ENCODE results near the gene EPB41L1.

The EPB41L1 gene

GRCh38 chr20:36184816-36185776 lies 30.6 kb downstream of the EPB41L1 start:
- in situ Hi-C loops (cut with HindIII; ENCODE audit: low sequenced_read_pairs): loop anchor here (10.0 kb wide), 1 partner anchor 60 kb away; no protein-coding TSS in a partner anchor

DNA sequence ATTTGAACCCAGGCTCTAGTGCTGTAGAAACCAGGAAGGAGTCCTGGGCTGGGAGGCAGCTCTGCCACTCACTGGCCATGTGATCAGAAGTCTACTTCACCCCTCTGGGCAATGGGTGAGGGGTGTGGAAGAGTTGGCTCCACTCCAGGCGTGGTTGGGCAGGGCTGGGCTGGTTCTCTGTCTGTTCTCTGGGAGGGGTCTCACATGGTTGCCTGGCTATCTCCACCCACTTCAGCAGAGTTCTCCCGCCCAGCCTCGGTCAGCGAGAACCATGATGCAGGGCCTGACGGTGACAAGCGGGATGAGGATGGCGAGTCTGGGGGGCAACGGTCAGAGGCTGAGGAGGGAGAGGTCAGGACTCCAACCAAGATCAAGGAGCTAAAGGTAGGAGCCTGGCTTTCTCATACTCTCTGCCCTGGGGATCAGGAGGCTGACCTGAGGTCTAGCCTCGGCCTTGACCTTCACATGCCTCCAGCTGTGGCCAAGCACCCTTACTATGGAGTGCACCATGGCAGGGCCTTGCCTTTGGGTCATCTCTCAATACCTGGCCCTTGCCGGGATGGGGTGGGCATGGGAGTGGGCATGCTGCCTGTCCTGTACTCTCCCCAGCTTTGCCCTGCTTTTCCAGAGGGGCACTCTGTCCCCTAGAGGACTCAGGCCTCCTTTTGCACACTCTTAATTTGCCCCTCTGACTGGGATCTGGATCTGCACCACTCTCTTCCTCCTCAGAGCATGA lies 39.6 kb downstream of the EPB41L1 start:
- in situ Hi-C loops (cut with HindIII; ENCODE audit: low sequenced_read_pairs): no loop called here

- in situ Hi-C loops (cut with HindIII; ENCODE audit: low sequenced_read_pairs): no loop called here
Measured at GRCh38 chr20:36196676-36197075, 42.1 kb downstream of the EPB41L1 start.

DNA sequence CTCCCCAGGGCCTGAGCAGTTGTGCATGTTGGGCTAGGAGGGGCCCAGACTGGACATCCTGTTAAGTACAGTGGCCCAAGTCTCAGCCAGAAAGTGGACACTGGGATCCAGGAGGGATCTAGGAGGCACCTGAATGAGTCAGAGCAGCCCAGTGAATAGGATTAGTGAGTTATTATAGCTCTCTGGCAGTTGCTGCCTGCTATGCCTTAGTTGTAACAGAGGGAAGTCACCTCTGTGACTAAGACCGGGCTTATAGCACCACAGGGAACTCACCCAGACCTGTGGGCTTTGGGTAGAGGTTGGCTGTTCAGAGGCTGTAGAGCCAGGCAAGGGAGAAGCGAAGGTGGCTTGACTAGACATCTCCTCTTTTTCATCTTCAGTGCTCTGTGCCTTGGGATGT lies 42.7 kb downstream of the EPB41L1 start:
- in situ Hi-C loops (cut with HindIII; ENCODE audit: low sequenced_read_pairs): no loop called here

DNA sequence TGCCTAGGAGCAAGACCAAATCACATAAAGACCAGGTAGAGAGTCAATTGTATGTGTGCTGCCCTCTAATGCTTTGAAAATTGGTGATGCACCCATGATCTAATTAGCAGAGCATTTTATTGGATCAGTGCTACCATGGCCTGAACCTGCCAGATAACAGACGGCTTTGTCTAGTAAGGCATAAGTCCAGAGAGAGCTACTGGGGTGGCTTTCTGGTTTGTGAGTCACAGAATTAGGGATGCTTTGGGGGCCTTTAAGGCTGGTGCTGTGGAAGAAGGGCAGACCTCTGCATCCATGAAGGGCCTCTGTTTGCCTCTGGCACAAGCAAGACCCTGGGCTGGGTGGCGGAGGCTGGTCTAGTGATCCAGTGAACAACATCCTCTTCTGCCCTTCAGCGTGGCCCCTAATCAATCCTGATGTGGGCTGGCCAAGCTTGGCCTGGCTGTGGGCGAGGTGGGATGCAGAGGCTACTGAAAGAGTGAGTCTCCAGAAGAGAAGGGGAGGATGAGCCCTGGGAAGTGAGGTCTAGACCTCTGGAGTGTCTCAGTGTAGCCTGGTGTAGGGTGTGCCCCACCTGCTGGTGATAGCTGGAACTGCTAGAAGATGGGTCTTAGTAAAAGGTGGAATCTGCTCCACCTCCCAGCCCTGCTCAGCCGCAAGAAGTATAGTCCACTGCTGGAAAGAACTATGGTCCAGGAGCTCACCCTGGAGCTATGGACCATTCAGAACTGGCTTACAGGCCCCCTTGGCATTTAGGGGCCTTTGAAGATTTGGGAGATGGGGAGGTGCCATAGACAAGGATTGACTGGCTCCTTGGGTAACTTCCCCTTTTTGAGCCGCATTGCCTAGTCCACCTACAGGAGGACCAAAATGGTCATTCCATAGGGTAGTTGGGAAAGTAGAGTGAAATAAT lies 45.1 kb downstream of the EPB41L1 start:
- in situ Hi-C loops (cut with HindIII; ENCODE audit: low sequenced_read_pairs): no loop called here

GRCh38 chr20:36200451-36200850 lies 45.9 kb downstream of the EPB41L1 start:
- in situ Hi-C loops (cut with HindIII; ENCODE audit: low sequenced_read_pairs): no loop called here

GRCh38 chr20:36201198-36201597 lies 46.7 kb downstream of the EPB41L1 start:
- in situ Hi-C loops (cut with HindIII; ENCODE audit: low sequenced_read_pairs): no loop called here

DNA sequence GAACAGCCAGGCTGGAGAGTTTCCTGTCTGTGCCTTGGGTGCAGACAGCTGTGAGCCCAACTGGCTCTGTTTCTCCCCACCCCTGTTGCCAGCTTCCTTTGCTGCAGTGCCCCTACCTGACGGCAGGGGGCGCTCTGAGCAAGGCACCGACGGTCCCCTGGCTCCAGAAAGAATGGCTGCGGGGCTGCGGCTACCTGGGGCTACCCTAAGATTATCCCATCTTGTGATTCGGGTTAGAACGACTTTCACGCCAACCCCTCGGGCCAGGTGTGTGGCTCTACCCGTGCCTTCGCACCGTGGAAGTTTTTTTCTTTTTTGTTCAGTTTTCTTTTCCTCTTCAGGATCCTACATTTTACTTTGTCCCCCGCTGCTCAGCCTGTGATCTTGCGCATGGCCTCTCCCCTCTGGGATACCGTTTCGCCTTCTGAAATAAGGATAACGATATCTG lies 48.4 kb downstream of the EPB41L1 start:
- in situ Hi-C loops (cut with HindIII; ENCODE audit: low sequenced_read_pairs): no loop called here

DNA sequence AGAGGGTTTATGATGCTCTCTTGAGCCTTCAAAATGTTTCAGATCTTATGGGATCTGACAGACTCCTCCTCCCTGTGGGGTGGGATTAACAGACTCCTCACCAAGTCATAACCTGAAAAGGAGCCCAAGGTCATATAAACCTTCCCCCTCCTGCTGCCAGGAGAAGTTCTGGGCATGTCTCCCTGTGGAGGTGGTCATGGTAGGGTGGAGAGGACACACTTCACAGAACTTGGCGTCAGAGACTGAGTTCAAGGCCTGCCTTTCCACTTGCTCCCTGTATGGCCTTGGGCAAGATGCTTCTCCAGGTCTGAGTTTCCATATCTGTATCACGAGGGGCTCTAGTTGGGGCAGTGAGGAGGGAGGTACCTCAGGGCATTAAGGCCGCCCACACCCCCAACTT lies 49.3 kb downstream of the EPB41L1 start:
- in situ Hi-C loops (cut with HindIII; ENCODE audit: low sequenced_read_pairs): no loop called here

GRCh38 chr20:36205026-36205425 lies 50.5 kb downstream of the EPB41L1 start:
- in situ Hi-C loops (cut with HindIII; ENCODE audit: low sequenced_read_pairs): no loop called here

- in situ Hi-C loops (cut with HindIII; ENCODE audit: low sequenced_read_pairs): no loop called here
Measured at GRCh38 chr20:36206068-36206467, 51.5 kb downstream of the EPB41L1 start.

GRCh38 chr20:36206641-36207040 lies 52.1 kb downstream of the EPB41L1 start:
- in situ Hi-C loops (cut with HindIII; ENCODE audit: low sequenced_read_pairs): no loop called here

DNA sequence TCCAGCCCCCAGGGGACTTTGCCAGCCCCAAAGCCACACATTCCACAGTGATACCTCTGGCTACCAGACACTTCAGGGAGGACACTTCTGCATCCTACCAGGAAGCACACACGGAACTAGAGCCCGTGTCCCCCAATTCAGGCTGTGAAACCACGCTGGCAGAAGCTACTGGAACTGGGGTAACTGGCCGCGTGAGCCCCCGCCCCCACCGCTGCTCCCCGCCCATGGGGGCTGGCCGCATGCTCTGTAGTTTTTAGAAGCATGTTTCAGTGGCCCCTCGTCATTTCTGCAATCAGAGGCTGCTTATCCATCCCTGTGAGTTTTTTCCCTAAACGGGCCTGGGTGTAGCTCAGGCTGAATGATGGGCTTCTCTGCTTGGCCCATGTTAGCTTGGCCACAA lies 53.1 kb downstream of the EPB41L1 start:
- in situ Hi-C loops (cut with HindIII; ENCODE audit: low sequenced_read_pairs): no loop called here

DNA sequence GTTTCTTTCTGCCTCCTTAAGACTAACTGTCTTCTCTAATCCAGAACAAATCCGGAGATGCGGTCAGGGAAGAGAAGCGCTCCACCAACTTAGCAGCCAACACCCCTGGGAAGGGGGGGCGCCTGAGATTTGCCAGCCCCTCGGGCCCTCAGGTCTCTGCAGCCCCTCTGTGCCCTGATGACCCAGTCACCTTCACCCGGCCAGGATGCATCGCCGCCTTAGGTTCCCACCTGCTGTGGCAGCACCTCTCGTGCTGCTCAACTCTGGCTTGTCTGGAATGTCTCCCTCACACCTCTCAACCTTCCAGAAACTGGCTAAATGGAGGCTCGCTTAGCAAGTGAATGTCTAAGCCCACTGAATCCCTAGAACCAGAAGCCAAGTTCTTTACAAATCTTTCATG lies 53.7 kb downstream of the EPB41L1 start:
- in situ Hi-C loops (cut with HindIII; ENCODE audit: low sequenced_read_pairs): no loop called here

- in situ Hi-C loops (cut with HindIII; ENCODE audit: low sequenced_read_pairs): no loop called here
Measured at GRCh38 chr20:36210436-36211021, 56.0 kb downstream of the EPB41L1 start.

DNA sequence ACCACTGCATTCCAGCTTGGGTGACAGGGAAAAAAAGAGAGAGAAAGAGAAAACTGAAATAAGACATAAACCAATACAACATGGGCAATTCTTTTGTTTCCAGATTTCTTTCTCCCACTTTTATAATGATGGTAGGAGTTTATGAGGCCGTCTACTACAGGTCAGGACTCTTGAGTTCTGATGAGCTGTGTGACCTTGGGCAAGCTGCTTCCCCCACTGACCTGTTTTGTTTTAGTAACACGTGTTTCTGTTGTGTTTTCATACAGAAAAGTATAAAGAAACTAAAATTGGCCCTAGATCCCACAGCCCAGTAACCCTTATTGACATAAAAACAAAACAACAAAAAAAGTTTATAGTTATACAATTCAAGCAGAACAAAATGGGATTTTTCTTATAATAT lies 58.8 kb downstream of the EPB41L1 start:
- in situ Hi-C loops (cut with HindIII; ENCODE audit: low sequenced_read_pairs): no loop called here

GRCh38 chr20:36214684-36215256 lies 60.2 kb downstream of the EPB41L1 start:
- in situ Hi-C loops (cut with HindIII; ENCODE audit: low sequenced_read_pairs): no loop called here

- in situ Hi-C loops (cut with HindIII; ENCODE audit: low sequenced_read_pairs): no loop called here
Measured at GRCh38 chr20:36215778-36216177, 61.2 kb downstream of the EPB41L1 start.

DNA sequence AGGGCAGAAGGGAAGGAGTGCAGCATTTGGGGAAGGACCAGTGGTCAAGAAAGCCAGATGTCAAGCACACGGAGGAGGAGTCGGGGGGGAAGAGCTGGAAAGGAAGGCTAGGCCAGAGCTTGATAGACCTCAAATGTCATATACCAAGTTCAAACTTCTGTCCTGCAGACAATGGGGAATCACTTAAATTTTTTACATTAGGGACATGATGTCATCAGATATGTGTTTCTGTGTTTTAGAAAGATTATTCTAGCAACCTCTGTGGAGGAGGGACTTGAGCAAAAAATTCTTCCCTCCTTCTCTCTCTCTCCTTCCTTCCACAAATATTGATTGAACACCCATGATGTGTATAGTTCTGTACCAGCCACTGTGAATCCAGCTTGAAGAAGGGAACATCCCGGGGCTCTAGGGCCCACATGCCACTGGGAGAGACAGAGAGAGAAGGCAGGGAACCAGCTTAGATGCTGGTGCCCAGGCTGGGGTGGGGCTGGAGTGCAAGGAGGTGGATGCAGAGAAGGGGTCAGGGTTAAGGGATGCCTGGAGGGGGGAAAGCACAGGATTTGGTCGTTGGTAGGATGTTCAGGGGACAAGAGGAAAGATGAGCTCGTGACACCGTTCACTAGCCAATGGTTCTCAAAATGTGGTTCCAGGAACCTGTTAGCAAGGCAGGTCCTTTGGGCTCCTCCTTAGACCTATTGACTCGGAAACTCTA lies 61.9 kb downstream of the EPB41L1 start:
- in situ Hi-C loops (cut with HindIII; ENCODE audit: low sequenced_read_pairs): no loop called here
